Measurements from ENCODE around the gene SHC3. TPM values are rescaled to one million over a fixed set of nuclear protein-coding genes. Genes with fewer than 3 reads are reported as not detected.
A peak's percentile ranks its signal among the peaks of the same experiment; 100 is the strongest.
"Not testable (repeated sequence)": the region's sequence is repeated elsewhere in the genome, so short reads cannot be mapped to it uniquely, and the experiment has no call there.

Gene SHC3
- total RNA-seq = 0.59 TPM
- long read RNA-seq, full-length matches to known transcripts = 1 of 2 reads
- long read RNA-seq, partial matches to known transcripts = 0 of 2 reads
- long read RNA-seq, other reads (novel, unspliced or antisense) = 1 of 2 reads

- intact Hi-C loops (cut with micrococcal nuclease) = no loop called here
Observed at GRCh38 chr9:89177944-89178829, at the start of gene SHC3. TSS of gene SHC3 (minus strand) at chr9:89178818. CDS start at chr9:89178460, 358 bp downstream.

GRCh38 chr9:89225991-89226471, 47.4 kb upstream of the SHC3 start:
- ATAC-seq (peak; percentile 62), DNase-seq (peak; percentile 34)
- intact Hi-C loops (cut with micrococcal nuclease) = no loop called here

More at GRCh38 chr9:89177944-89178829, at the start of gene SHC3:
- no peak for ATAC-seq
- no peak for DNase-seq

GRCh38 chr9:89225587-89225986, 47.0 kb upstream of the SHC3 start:
- ATAC-seq (no peak), DNase-seq (no peak)
- intact Hi-C loops (cut with micrococcal nuclease) = no loop called here

- intact Hi-C loops (cut with micrococcal nuclease) = no loop called here
- no peak for DNase-seq
- ATAC-seq = no peak
Observed at GRCh38 chr9:89225036-89225435, 46.4 kb upstream of the SHC3 start.

- intact Hi-C loops (cut with micrococcal nuclease) = no loop called here
- ATAC-seq (no peak), DNase-seq (no peak)
Observed at GRCh38 chr9:89224633-89225032, 46.0 kb upstream of the SHC3 start.

GRCh38 chr9:89223396-89223977, 44.9 kb upstream of the SHC3 start:
- intact Hi-C loops (cut with micrococcal nuclease) = no loop called here
- DNase-seq (no peak), ATAC-seq (peak; percentile 26)

GRCh38 chr9:89219637-89220036, 41.0 kb upstream of the SHC3 start:
- intact Hi-C loops (cut with micrococcal nuclease) = no loop called here
- DNase-seq = no peak
- ATAC-seq = no peak

- intact Hi-C loops (cut with micrococcal nuclease) = no loop called here
- DNase-seq = no peak
- ATAC-seq = no peak
Observed at GRCh38 chr9:89218040-89218928, 39.7 kb upstream of the SHC3 start.

GRCh38 chr9:89215342-89215741, 36.7 kb upstream of the SHC3 start:
- no peak for DNase-seq
- intact Hi-C loops (cut with micrococcal nuclease) = no loop called here
- ATAC-seq = no peak

- DNase-seq (no peak), ATAC-seq (no peak)
- intact Hi-C loops (cut with micrococcal nuclease) = no loop called here
Observed at GRCh38 chr9:89213396-89213880, 34.8 kb upstream of the SHC3 start.

GRCh38 chr9:89212171-89212570, 33.6 kb upstream of the SHC3 start:
- intact Hi-C loops (cut with micrococcal nuclease) = no loop called here
- DNase-seq (no peak), ATAC-seq (no peak)

GRCh38 chr9:89209311-89209710, 30.7 kb upstream of the SHC3 start:
- intact Hi-C loops (cut with micrococcal nuclease); ATAC-seq; DNase-seq: not testable (repeated sequence)

- intact Hi-C loops (cut with micrococcal nuclease) = no loop called here
- DNase-seq = no peak
Observed at GRCh38 chr9:89207026-89207425, 28.4 kb upstream of the SHC3 start.

GRCh38 chr9:89204801-89205200, 26.2 kb upstream of the SHC3 start:
- ATAC-seq = no peak
- no peak for DNase-seq
- intact Hi-C loops (cut with micrococcal nuclease) = no loop called here

More at GRCh38 chr9:89207026-89207425, 28.4 kb upstream of the SHC3 start:
- no peak for ATAC-seq

- intact Hi-C loops (cut with micrococcal nuclease) = no loop called here
- ATAC-seq (no peak), DNase-seq (no peak)
Observed at GRCh38 chr9:89195131-89195797, 16.6 kb upstream of the SHC3 start.

GRCh38 chr9:89194421-89195130, 16.0 kb upstream of the SHC3 start:
- intact Hi-C loops (cut with micrococcal nuclease) = no loop called here
- ATAC-seq (no peak), DNase-seq (no peak)

GRCh38 chr9:89191004-89191403, 12.4 kb upstream of the SHC3 start:
- no peak for ATAC-seq
- no peak for DNase-seq
- intact Hi-C loops (cut with micrococcal nuclease) = no loop called here

GRCh38 chr9:89189215-89189614, 10.6 kb upstream of the SHC3 start:
- no peak for DNase-seq
- intact Hi-C loops (cut with micrococcal nuclease) = no loop called here
- ATAC-seq = no peak
